22Rv1 (cell line): ENCODE data around the gene DHRS12.

Experiments used
- H3K27ac ChIP-seq: fragments of 450-650 bp; 2 replicates; pipeline ENCODE4 v1.5.1; 2017
- ZFX ChIP-seq: fragments of 450-650 bp; IDR thresholded peaks from 2 replicates; pipeline ENCODE4 v1.6.1; 2017; ENCODE audit warnings: antibody characterized with exemption, borderline replicate concordance
- TF ChIP-seq, protein P1 (sequence below): fragments of 450-650 bp; IDR thresholded peaks from 2 replicates; pipeline ENCODE4 v1.5.1; 2017; ENCODE audit warnings: mild to moderate bottlenecking

DHRS12 gene

GRCh38 chr13:51719394-51719793 is 84.6 kb downstream of the DHRS12 start:
- no peak overlapping the region for H3K27ac ChIP-seq
- TF ChIP-seq, protein P1, sequence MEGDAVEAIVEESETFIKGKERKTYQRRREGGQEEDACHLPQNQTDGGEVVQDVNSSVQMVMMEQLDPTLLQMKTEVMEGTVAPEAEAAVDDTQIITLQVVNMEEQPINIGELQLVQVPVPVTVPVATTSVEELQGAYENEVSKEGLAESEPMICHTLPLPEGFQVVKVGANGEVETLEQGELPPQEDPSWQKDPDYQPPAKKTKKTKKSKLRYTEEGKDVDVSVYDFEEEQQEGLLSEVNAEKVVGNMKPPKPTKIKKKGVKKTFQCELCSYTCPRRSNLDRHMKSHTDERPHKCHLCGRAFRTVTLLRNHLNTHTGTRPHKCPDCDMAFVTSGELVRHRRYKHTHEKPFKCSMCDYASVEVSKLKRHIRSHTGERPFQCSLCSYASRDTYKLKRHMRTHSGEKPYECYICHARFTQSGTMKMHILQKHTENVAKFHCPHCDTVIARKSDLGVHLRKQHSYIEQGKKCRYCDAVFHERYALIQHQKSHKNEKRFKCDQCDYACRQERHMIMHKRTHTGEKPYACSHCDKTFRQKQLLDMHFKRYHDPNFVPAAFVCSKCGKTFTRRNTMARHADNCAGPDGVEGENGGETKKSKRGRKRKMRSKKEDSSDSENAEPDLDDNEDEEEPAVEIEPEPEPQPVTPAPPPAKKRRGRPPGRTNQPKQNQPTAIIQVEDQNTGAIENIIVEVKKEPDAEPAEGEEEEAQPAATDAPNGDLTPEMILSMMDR: no peak
- TF ChIP-seq ZFX: no peak
